ENCODE results near the gene GMDS.

DNA sequence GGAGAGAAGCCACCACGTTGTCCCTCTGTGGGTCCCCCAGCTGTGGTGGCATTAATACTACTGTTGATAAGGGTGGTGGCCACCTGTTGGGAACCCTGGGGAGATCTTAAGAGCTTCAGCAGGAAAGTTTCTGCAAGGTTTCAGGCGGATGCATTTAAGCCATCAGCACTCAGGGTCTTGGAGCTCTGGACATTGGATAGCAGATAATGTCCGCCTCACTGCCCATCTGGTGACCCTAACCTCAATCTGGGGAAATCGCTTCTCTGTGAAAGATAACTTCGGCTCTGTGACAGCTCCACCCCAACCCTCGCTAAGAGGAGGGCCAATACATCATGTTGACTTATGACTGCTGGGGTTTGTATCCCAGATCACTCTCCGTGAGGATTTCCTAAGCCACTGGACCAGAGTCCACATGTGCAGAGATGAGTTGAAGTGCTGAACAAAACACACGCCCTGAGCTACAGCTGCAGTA lies 542.8 kb downstream of the GMDS start:
- no peak for TF ChIP-seq FOS (IDR thresholded peaks at IDR 0.05; ENCODE audit: low read depth, low read length)
- no peak for TF ChIP-seq MXI1 (IDR thresholded peaks at IDR 0.05; ENCODE audit: borderline replicate concordance, low read depth, low read length)
- TF ChIP-seq CTCF (conservative IDR thresholded peaks at IDR 0.05; ENCODE audit: low read depth, low read length): no peak
- TF ChIP-seq RAD21 (IDR thresholded peaks at IDR 0.05; ENCODE audit: low read length): no peak
- no peak for TF ChIP-seq USF2 (IDR thresholded peaks at IDR 0.05; ENCODE audit: low read depth, low read length)
- no peak for TF ChIP-seq POLR2A (IDR thresholded peaks at IDR 0.05; ENCODE audit: low read depth, low read length)
- no peak for TF ChIP-seq CEBPB (IDR thresholded peaks at IDR 0.05; ENCODE audit: low read depth, low read length)
- no peak for TF ChIP-seq RFX5 (IDR thresholded peaks at IDR 0.05; ENCODE audit: low read depth, low read length)
- TF ChIP-seq BHLHE40 (IDR thresholded peaks at IDR 0.05; ENCODE audit: low read depth, low read length): no peak
- no peak for TF ChIP-seq RCOR1 (IDR thresholded peaks at IDR 0.05; ENCODE audit: insufficient replicate concordance, low read length)
- no peak for TF ChIP-seq MAZ (IDR thresholded peaks at IDR 0.05; ENCODE audit: borderline replicate concordance, low read depth, low read length)
- no peak for TF ChIP-seq CHD1 (IDR thresholded peaks at IDR 0.05; ENCODE audit: low read depth, low read length)
